WTC11 (cell line): Measurements from ENCODE around the gene PHOSPHO1. TPM values are rescaled to one million over a fixed set of nuclear protein-coding genes. Genes with fewer than 3 reads are reported as not detected.
"Not testable (repeated sequence)": the region's sequence is repeated elsewhere in the genome, so short reads cannot be mapped to it uniquely, and the experiment has no call there.

ENCODE experiments used
- ATAC-seq: fragments of 200-7000 bp; cut with Tn5 transposase; 2 replicates; pipeline ENCODE4 v1.10.0; 2021; ENCODE audit warnings: mild to moderate bottlenecking, moderate library complexity
- CTCF ChIA-PET: fragments of 300-600 bp; sonication (Branson Sonifier 250); formaldehyde crosslinking; loops from one replicate; lab custom pipeline; 2021; ENCODE audit warnings: antibody characterized with exemption; lab: Charles Lee
- POLR2A ChIA-PET: fragments of 350-600 bp; sonication (Branson Sonifier 250); formaldehyde crosslinking; loops from one replicate; lab custom pipeline; 2021; ENCODE audit warnings: antibody characterized with exemption; lab: Charles Lee
- DNase-seq: peaks from one replicate; pipeline ENCODE4 v3.0.0; 2021; ENCODE audit warnings: low spot score
- H3K27ac Mint-ChIP-seq: 2 replicates; pipeline ENCODE4 v1.8.0; 2021; ENCODE audit warnings: mixed read lengths
- H3K27me3 Mint-ChIP-seq: 2 replicates; pipeline ENCODE4 v1.8.0; 2021; ENCODE audit warnings: low read depth, mild to moderate bottlenecking, moderate library complexity, mixed read lengths
- H3K36me3 Mint-ChIP-seq: 2 replicates; pipeline ENCODE4 v1.8.0; 2021; ENCODE audit warnings: mixed read lengths
- H3K4me1 Mint-ChIP-seq: 2 replicates; pipeline ENCODE4 v1.8.0; 2022; ENCODE audit warnings: mixed read lengths
- H3K4me3 Mint-ChIP-seq: 2 replicates; pipeline ENCODE4 v1.8.0; 2021; ENCODE audit warnings: mild to moderate bottlenecking, moderate library complexity, mixed read lengths
- H3K9me3 Mint-ChIP-seq: 2 replicates; pipeline ENCODE4 v1.8.0; 2021; ENCODE audit warnings: mixed read lengths
- ATF1 ChIP-seq: sonication (generic); formaldehyde crosslinking; IDR thresholded peaks from 2 replicates; pipeline ENCODE4 v1.8.1; 2023; ENCODE audit warnings: mild to moderate bottlenecking, moderate library complexity, missing genetic modification reagents
- EMX1 ChIP-seq: fragments of 250-450 bp; sonication (Bioruptor Pico); IDR thresholded peaks from 2 replicates; pipeline ENCODE4 v1.8.0; 2021; ENCODE audit warnings: mild to moderate bottlenecking
- KAT7 ChIP-seq: sonication (generic); formaldehyde crosslinking; IDR thresholded peaks from 2 replicates; pipeline ENCODE4 v1.8.1; 2023; ENCODE audit warnings: missing genetic modification reagents, mild to moderate bottlenecking, borderline replicate concordance
- NFYB ChIP-seq: sonication (generic); formaldehyde crosslinking; conservative IDR thresholded peaks from 2 replicates; pipeline ENCODE4 v1.8.0; 2022; ENCODE audit warnings: low read depth, missing genetic modification reagents
- NR1H2 ChIP-seq: sonication (generic); formaldehyde crosslinking; IDR thresholded peaks from 2 replicates; pipeline ENCODE4 v1.9.0; 2021; ENCODE audit warnings: mild to moderate bottlenecking, moderate library complexity, missing genetic modification reagents
- SP1 ChIP-seq: sonication (generic); formaldehyde crosslinking; conservative IDR thresholded peaks from 2 replicates; pipeline ENCODE4 v1.8.1; 2022; ENCODE audit warnings: missing genetic modification reagents
- total RNA-seq: library from RNA; stranded (reverse); gene quantifications from 3 replicates; pipeline ENCODE4 v1.2.3, GENCODE V29; 2021
- TF ChIP-seq, protein P1 (sequence below): fragments of 250-450 bp; sonication (Bioruptor Pico); IDR thresholded peaks from 2 replicates; pipeline ENCODE4 v1.9.0; 2021; ENCODE audit warnings: mild to moderate bottlenecking, borderline replicate concordance
- TF ChIP-seq, protein P2 (sequence below): sonication (generic); formaldehyde crosslinking; IDR thresholded peaks from 2 replicates; pipeline ENCODE4 v1.8.1; 2023; ENCODE audit warnings: mild to moderate bottlenecking, missing genetic modification reagents
- TF ChIP-seq, protein P3 (sequence below): fragments of 250-450 bp; sonication (Bioruptor Pico); IDR thresholded peaks from 2 replicates; pipeline ENCODE4 v1.9.0; 2021; ENCODE audit warnings: mild to moderate bottlenecking
- TF ChIP-seq, protein P4 (sequence below): sonication (generic); formaldehyde crosslinking; IDR thresholded peaks from 2 replicates; pipeline ENCODE4 v1.8.1; 2022; ENCODE audit warnings: missing genetic modification reagents, borderline replicate concordance
- TF ChIP-seq, protein P5 (sequence below): sonication (generic); formaldehyde crosslinking; IDR thresholded peaks from 2 replicates; pipeline ENCODE4 v1.8.1; 2023; ENCODE audit warnings: mild to moderate bottlenecking, missing genetic modification reagents
- TF ChIP-seq, protein P6 (sequence below): fragments of 250-450 bp; sonication (Bioruptor Pico); IDR thresholded peaks from 2 replicates; pipeline ENCODE4 v2.1.2; 2022; ENCODE audit warnings: mild to moderate bottlenecking, moderate library complexity
- TF ChIP-seq, protein P7 (sequence below): sonication (generic); formaldehyde crosslinking; IDR thresholded peaks from 2 replicates; pipeline ENCODE4 v1.8.1; 2023; ENCODE audit warnings: mild to moderate bottlenecking, moderate library complexity, missing genetic modification reagents

The PHOSPHO1 gene
- total RNA-seq, 1 experiment from 2014 or later, result 0.81 TPM

DNA sequence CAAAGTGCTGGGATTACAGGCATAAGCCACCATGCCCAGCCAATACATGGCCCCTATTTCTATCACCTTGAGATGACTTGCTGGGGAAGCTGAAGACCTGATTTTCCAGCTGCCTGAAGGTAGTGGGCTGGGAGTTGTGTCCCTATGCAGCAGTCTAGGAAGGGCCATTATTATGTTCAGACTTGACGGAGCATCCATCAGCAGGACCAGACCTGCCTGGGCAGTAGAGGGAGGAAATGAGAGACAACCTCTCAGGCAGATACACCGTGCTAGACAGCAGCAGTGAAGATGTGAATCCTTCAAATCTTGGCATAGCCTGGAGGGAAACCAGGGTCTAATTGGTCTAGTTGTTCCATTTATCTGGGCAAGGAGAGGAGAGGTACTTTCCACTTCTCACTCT is 35.6 kb upstream of the PHOSPHO1 start (continued):
- TF ChIP-seq, protein P1, sequence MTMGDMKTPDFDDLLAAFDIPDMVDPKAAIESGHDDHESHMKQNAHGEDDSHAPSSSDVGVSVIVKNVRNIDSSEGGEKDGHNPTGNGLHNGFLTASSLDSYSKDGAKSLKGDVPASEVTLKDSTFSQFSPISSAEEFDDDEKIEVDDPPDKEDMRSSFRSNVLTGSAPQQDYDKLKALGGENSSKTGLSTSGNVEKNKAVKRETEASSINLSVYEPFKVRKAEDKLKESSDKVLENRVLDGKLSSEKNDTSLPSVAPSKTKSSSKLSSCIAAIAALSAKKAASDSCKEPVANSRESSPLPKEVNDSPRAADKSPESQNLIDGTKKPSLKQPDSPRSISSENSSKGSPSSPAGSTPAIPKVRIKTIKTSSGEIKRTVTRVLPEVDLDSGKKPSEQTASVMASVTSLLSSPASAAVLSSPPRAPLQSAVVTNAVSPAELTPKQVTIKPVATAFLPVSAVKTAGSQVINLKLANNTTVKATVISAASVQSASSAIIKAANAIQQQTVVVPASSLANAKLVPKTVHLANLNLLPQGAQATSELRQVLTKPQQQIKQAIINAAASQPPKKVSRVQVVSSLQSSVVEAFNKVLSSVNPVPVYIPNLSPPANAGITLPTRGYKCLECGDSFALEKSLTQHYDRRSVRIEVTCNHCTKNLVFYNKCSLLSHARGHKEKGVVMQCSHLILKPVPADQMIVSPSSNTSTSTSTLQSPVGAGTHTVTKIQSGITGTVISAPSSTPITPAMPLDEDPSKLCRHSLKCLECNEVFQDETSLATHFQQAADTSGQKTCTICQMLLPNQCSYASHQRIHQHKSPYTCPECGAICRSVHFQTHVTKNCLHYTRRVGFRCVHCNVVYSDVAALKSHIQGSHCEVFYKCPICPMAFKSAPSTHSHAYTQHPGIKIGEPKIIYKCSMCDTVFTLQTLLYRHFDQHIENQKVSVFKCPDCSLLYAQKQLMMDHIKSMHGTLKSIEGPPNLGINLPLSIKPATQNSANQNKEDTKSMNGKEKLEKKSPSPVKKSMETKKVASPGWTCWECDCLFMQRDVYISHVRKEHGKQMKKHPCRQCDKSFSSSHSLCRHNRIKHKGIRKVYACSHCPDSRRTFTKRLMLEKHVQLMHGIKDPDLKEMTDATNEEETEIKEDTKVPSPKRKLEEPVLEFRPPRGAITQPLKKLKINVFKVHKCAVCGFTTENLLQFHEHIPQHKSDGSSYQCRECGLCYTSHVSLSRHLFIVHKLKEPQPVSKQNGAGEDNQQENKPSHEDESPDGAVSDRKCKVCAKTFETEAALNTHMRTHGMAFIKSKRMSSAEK (CRISPR knock-in tag), result no peak
- TF ChIP-seq SP1 (CRISPR knock-in tag) (no peak), NFYB (CRISPR knock-in tag) (no peak), KAT7 (CRISPR knock-in tag) (no peak), EMX1 (CRISPR knock-in tag) (no peak)
- TF ChIP-seq, protein P2, sequence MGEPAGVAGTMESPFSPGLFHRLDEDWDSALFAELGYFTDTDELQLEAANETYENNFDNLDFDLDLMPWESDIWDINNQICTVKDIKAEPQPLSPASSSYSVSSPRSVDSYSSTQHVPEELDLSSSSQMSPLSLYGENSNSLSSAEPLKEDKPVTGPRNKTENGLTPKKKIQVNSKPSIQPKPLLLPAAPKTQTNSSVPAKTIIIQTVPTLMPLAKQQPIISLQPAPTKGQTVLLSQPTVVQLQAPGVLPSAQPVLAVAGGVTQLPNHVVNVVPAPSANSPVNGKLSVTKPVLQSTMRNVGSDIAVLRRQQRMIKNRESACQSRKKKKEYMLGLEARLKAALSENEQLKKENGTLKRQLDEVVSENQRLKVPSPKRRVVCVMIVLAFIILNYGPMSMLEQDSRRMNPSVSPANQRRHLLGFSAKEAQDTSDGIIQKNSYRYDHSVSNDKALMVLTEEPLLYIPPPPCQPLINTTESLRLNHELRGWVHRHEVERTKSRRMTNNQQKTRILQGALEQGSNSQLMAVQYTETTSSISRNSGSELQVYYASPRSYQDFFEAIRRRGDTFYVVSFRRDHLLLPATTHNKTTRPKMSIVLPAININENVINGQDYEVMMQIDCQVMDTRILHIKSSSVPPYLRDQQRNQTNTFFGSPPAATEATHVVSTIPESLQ, result no peak
- TF ChIP-seq, protein P3, sequence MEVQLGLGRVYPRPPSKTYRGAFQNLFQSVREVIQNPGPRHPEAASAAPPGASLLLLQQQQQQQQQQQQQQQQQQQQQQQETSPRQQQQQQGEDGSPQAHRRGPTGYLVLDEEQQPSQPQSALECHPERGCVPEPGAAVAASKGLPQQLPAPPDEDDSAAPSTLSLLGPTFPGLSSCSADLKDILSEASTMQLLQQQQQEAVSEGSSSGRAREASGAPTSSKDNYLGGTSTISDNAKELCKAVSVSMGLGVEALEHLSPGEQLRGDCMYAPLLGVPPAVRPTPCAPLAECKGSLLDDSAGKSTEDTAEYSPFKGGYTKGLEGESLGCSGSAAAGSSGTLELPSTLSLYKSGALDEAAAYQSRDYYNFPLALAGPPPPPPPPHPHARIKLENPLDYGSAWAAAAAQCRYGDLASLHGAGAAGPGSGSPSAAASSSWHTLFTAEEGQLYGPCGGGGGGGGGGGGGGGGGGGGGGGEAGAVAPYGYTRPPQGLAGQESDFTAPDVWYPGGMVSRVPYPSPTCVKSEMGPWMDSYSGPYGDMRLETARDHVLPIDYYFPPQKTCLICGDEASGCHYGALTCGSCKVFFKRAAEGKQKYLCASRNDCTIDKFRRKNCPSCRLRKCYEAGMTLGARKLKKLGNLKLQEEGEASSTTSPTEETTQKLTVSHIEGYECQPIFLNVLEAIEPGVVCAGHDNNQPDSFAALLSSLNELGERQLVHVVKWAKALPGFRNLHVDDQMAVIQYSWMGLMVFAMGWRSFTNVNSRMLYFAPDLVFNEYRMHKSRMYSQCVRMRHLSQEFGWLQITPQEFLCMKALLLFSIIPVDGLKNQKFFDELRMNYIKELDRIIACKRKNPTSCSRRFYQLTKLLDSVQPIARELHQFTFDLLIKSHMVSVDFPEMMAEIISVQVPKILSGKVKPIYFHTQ (CRISPR knock-in tag), result no peak
- TF ChIP-seq, protein P4, sequence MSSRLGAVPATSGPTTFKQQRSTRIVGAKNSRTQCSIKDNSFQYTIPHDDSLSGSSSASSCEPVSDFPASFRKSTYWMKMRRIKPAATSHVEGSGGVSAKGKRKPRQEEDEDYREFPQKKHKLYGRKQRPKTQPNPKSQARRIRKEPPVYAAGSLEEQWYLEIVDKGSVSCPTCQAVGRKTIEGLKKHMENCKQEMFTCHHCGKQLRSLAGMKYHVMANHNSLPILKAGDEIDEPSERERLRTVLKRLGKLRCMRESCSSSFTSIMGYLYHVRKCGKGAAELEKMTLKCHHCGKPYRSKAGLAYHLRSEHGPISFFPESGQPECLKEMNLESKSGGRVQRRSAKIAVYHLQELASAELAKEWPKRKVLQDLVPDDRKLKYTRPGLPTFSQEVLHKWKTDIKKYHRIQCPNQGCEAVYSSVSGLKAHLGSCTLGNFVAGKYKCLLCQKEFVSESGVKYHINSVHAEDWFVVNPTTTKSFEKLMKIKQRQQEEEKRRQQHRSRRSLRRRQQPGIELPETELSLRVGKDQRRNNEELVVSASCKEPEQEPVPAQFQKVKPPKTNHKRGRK (CRISPR knock-in tag), result no peak
- TF ChIP-seq, protein P5, sequence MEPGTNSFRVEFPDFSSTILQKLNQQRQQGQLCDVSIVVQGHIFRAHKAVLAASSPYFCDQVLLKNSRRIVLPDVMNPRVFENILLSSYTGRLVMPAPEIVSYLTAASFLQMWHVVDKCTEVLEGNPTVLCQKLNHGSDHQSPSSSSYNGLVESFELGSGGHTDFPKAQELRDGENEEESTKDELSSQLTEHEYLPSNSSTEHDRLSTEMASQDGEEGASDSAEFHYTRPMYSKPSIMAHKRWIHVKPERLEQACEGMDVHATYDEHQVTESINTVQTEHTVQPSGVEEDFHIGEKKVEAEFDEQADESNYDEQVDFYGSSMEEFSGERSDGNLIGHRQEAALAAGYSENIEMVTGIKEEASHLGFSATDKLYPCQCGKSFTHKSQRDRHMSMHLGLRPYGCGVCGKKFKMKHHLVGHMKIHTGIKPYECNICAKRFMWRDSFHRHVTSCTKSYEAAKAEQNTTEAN (CRISPR knock-in tag), result no peak

DNA sequence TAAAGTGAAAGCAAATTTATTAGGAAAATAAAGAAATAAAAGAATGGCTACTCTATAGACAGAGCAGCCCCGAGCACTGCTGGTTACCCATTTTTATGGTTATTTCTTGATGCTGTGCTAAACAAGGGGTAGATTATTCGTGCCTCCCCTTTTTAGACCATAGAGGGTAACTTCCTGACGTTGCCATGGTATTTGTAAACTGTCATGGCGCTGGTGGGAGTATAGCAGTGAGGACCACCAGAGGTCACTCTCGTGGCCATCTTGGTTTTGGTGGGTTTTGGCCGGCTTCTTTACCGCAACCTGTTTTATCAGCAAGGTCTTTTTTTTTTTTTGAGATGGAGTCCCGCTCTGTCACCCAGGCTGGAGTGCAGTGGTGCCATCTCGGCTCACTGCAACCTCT is 31.0 kb upstream of the PHOSPHO1 start:
- H3K4me3 Mint-ChIP-seq, H3K9me3 Mint-ChIP-seq, H3K4me1 Mint-ChIP-seq, ATAC-seq, H3K27ac Mint-ChIP-seq, H3K36me3 Mint-ChIP-seq: not testable (repeated sequence)
- CTCF ChIA-PET, result interaction anchor here (0.6 to 2.2 kb wide), 6 partner anchors 13 to 295 kb away, joined by 3 to 8 read pairs (median 4); no protein-coding TSS in a partner anchor
- POLR2A ChIA-PET, result interaction anchor here (0.6 to 0.7 kb wide), 2 partner anchors 22 to 250 kb away, joined by 3 read pairs; no protein-coding TSS in a partner anchor
- H3K27me3 Mint-ChIP-seq, result peaks cover 27% of the 10 kb centered on the region
- peak; percentile 35 for DNase-seq

DNA sequence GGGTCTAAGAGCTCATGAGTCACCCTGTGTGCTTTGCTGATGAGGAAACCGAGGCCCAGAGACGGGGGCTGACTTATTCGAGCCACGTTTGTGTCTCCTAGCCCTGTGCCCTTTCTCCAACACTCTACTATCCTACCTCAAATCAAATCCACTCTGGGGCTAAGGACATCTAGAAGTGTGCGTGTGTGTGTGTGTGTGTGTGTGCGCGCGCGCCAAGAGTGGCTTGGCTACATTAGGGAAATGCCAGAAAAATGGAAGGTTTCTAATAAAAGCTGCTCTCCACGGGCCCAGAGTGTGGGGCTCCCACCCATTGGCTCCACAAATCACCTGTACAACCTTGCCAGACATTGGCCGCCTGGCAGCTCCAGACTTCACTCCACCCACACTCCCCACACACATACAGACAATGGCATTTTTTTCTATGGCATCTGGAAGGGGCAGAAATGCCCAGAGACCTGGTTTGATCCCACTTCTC is 30.3 kb upstream of the PHOSPHO1 start:
- CTCF ChIA-PET, result interaction anchor here (0.6 to 2.6 kb wide), 14 partner anchors 16 to 309 kb away, joined by 3 to 19 read pairs (median 3); partner anchors contain the start of gene PHOSPHO1
- no peak for ATAC-seq
- Mint-ChIP-seq H3K27me3 (peaks cover 27% of the 10 kb centered on the region), H3K4me1 (peaks cover 8% of the 10 kb centered on the region), H3K4me3 (peak overlapping the region; percentile 70), H3K27ac (no peak overlapping the region), H3K36me3 (no peaks in the 10 kb centered on the region), H3K9me3 (no peaks in the 10 kb centered on the region)
- POLR2A ChIA-PET, result no interaction called here
- no peak for DNase-seq
- no peak for TF ChIP-seq NR1H2 (CRISPR knock-in tag)
- TF ChIP-seq, protein P6, sequence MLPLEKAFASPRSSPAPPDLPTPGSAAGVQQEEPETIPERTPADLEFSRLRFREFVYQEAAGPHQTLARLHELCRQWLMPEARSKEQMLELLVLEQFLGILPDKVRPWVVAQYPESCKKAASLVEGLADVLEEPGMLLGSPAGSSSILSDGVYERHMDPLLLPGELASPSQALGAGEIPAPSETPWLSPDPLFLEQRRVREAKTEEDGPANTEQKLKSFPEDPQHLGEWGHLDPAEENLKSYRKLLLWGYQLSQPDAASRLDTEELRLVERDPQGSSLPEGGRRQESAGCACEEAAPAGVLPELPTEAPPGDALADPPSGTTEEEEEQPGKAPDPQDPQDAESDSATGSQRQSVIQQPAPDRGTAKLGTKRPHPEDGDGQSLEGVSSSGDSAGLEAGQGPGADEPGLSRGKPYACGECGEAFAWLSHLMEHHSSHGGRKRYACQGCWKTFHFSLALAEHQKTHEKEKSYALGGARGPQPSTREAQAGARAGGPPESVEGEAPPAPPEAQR, result no peak
- TF ChIP-seq ATF1, result no peak
- TF ChIP-seq, protein P7, sequence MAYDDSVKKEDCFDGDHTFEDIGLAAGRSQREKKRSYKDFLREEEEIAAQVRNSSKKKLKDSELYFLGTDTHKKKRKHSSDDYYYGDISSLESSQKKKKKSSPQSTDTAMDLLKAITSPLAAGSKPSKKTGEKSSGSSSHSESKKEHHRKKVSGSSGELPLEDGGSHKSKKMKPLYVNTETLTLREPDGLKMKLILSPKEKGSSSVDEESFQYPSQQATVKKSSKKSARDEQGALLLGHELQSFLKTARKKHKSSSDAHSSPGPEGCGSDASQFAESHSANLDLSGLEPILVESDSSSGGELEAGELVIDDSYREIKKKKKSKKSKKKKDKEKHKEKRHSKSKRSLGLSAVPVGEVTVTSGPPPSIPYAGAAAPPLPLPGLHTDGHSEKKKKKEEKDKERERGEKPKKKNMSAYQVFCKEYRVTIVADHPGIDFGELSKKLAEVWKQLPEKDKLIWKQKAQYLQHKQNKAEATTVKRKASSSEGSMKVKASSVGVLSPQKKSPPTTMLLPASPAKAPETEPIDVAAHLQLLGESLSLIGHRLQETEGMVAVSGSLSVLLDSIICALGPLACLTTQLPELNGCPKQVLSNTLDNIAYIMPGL (CRISPR knock-in tag), result no peak
- TF ChIP-seq, protein P2, result no peak
